Stimulated activated CD4-positive, alpha-beta T cell treated with anti-CD3 and anti-CD28 coated beads, Interleukin-12 subunit alpha, Interleukin-12 subunit beta, amount 100 ng/mL, for 4 hours (primary cell): Measurements from ENCODE around the gene RPS25.
"Not testable (repeated sequence)": the region's sequence is repeated elsewhere in the genome, so short reads cannot be mapped to it uniquely, and the experiment has no call there.

ENCODE experiments used
- DNase-seq: peaks from one replicate; pipeline ENCODE4 v3.0.0-alpha.2; 2020

The RPS25 gene

GRCh38 chr11:119038884-119039283, 20.7 kb upstream of the RPS25 start:
- DNase-seq, result no peak

DNA sequence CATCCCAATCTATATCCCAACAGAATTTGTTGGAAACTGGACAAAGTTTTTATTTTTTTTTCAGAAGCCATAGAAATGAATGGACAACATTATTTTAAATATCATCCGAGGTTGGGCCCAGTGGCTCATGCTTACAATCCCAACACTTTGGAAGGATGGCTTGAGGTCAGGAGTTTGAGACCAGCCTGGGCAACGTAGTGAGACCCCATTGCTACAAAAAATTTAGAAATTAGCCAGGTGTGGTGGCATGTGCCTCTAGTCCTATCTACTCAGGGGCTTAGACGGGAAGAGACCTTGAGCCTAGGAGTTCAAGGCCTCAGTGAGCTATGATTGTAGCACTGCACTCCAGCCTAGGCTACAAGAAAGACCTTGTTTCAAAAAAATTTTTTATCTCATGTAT, 16.7 kb upstream of the RPS25 start:
- DNase-seq, result no peak

- not testable (repeated sequence) for DNase-seq
Observed at GRCh38 chr11:119033421-119033820, 15.3 kb upstream of the RPS25 start.

GRCh38 chr11:119031912-119032280, 13.8 kb upstream of the RPS25 start:
- no peak for DNase-seq

DNA sequence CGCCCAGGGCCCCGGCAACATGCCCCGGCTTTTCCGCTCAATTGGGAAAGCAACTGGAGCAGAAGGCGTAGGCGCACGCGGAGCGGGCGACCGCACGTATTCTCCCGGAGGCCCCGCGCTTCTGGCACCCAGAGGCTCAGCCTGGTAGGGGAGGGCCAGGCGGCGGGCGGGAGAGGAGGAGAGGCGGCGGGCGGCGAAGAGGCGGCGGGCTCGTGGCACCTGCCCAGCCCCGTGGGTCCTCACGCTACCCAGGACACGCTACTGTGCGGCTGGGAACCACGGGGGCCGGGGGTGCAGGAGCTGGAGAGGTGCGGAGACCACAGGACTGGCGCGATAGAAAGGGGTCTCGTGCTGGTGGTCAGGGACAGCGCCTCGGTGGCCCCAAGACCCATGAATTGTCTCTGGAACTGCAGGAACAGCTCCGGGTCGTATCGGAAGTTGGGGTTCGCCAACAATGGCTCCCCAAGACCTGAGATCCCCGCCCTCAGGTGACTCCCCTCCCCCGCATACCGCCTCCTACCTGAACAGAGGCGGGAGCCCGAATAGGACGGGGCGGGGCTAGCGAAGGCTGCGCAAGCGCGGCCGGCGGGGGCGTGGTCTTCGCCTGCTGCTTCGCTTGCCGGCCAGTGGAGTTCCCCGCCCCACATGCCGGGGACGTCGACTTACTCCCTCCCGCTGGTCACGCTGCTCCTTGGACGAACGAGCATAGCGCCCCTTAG, 12.3 kb upstream of the RPS25 start, which contains the start of gene SLC37A4:
Gene SLC37A4 (minus strand): TSS at position 549 of the 719 bp plus-strand sequence.
- DNase-seq, result peak; percentile 99

- peak; percentile 16 for DNase-seq
Observed at GRCh38 chr11:119030029-119030328, 11.8 kb upstream of the RPS25 start.

- DNase-seq, result peak; percentile 37
Observed at GRCh38 chr11:119029340-119030028, 11.3 kb upstream of the RPS25 start.

- no peak for DNase-seq
Observed at GRCh38 chr11:119029069-119029339, 10.9 kb upstream of the RPS25 start.

DNA sequence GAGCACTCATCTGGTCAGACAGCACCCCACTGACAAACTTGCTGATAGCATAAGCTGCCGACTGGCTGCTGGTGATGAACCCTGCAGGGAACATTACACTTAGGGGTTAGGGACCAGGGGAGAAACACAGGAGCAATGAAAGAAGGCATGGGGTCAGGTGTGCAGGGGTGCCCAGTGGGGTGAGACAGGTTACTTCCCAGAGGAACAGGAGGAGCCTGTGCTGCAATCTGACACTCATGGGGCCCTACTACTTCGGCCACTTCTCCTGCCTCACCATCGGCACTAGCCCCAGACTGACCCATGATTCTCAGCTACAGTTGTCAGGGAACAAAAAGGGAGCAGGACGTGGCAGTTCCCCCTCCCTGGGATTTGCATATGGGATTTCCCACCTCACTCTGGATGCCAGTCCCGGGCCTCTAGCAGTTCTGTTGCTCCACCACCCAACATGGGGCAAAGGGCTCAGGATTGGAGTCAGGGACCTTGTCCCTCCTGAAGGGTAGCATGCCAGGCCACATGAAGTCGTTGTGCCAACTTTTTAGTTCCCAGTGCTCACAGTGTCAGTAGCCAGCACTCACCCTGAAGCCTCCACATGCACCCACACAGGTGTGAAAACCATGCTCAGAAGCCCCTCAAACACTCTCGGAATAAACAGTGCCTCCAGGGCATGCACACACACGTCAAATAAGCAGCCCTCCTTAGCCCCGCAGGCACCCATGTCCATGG, 10.4 kb upstream of the RPS25 start:
- no peak for DNase-seq

DNA sequence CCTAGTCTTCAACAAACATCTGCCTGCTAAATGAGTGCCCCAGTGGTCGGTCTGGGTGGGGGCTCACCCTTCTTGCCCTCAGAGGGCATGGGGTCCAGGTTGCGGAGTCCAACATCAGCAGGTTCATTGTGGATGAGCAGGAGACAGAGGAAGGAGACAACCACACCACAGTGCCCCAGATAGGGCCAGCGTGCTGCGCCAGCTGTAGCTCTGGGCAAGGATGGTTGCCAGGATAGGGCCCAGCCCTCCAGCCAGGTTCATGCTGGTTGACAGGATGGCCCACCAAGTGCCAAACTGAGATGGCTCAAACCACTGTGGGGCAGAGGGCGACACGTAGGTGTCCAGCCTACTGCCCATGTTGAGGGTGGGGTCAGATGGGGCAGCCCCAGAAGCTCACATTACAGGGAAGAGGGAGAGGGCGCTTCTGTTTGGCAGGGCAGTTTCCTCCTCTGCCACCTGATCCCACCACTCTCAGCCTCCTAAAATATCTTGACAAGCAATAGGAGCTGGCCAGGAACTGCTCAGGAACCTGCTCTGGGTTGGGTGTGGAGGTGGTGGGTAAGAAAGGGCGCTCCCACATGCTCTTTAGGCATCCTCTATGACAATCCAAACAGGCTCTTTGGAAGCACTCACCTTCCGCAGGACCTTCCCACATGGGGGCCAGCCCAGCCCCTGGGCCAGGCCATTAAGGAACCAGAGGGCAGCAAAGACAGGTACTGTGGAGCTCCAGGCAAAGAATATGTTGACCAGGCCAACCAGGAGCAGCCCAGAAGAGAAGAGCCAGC, 9.6 kb upstream of the RPS25 start:
- DNase-seq, result no peak

GRCh38 chr11:119026970-119027369, 8.8 kb upstream of the RPS25 start:
- no peak for DNase-seq

GRCh38 chr11:119025978-119026766, 8.0 kb upstream of the RPS25 start:
- no peak for DNase-seq

GRCh38 chr11:119025541-119025940, 7.4 kb upstream of the RPS25 start:
- DNase-seq, result no peak

DNA sequence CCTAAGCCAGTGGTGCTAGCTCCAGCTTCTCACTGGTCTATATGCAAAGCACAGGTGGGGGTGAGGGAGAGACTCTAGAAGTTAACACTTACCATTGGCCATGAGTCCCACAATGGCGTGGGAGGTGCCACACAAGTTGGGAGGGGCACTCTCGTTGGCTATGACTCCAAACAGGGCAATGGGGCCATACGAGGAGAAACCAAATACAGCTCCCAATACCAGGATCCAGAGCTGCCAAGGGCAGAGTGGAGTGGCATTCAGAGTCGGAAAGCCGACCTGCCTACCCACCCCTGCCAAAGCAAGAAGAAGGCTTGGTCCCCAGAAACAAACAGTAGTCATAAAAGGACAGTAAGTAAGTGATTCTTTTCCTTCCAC, 6.9 kb upstream of the RPS25 start:
- no peak for DNase-seq

DNA sequence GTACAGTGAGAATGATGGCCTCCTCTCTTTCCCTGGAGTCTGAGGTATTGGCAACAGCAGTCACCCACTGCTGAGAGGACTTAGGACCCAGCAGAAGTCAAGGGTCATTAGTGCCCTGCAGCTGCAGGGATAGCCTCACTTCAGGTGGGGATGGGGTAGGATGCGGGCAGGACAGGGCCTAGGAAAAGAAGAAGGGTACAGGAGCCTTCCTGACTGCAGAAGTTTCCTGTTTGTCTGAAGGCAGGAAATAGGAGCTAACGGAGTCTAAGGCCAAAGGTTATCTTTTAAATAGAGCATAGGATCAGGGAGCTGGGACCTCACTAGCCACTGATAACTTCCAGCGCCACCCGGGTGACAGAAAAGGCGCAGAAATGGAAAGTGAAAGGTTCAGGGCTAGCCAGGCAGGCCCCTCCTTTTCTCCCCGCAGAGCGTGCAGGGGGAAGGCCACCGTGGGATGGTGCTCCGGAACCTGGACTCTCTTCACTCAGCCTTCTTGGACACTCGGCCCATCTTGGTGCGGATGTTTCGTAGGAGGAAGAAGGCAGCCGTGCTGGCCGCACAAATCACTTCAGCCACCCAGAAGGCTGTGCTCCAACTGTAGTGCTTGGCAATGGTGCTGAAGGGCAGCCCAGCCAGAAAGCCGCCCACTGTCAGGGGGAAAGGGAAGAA, 6.4 kb upstream of the RPS25 start:
- no peak for DNase-seq

DNA sequence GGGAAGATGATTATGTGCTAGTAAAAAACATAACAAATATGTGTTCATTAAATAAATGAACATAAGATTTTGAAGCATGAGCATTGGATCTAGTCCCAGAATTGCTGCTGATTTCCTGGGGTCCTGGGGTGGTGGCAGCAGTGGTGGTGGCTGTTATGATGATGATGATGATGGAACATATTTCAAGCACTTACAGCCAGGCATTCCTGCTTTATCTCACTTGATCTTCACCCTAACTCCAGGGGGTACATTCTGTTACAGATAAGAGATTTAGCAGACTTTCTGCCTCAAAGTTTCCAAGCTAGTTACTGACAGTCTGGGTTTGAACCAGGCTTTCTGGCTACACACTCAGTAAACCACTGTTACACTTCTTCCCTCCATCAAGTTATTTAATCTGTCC, 5.6 kb upstream of the RPS25 start:
- no peak for DNase-seq

GRCh38 chr11:119021631-119022030, 3.5 kb upstream of the RPS25 start:
- DNase-seq, result no peak

DNA sequence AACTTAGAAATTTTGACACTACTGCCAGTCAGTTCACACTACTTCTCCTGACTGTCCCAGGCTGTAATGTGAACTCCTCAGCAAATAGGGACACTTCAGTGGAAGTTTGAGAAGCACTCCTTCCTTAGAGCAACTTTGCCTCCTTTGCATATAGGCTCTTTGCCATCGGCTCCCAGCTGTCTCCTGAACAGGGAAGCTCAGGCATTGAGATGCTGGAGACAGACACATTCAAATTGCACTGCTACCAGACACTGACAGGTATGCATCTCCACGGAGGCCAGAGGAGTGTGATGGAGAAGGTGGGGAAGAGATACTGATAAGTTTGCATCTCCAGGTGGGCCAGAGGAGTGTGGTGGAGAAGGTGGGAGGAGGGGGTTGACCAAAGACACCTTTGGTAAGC, 1.9 kb upstream of the RPS25 start:
- no peak for DNase-seq

DNA sequence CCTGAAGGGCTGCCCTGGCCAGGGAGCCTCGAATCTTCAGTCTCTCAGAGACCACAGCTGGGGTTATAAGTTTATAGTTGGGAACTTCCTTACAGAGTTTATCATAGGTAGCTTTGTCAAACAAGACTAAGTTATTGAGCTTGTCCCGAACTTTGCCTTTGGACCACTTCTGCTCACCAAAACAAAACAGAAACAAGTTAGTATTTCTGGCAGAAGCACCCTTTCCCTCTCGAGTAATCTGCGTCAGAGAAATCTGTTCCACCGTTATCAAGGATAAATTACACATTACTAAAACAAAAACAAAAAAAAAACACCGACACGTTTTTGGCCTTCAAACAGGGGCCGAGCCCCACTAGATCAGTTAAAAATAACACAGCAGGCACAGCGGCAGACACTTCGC, 766 bp downstream of the RPS25 start:
- not testable (repeated sequence) for DNase-seq

DNA sequence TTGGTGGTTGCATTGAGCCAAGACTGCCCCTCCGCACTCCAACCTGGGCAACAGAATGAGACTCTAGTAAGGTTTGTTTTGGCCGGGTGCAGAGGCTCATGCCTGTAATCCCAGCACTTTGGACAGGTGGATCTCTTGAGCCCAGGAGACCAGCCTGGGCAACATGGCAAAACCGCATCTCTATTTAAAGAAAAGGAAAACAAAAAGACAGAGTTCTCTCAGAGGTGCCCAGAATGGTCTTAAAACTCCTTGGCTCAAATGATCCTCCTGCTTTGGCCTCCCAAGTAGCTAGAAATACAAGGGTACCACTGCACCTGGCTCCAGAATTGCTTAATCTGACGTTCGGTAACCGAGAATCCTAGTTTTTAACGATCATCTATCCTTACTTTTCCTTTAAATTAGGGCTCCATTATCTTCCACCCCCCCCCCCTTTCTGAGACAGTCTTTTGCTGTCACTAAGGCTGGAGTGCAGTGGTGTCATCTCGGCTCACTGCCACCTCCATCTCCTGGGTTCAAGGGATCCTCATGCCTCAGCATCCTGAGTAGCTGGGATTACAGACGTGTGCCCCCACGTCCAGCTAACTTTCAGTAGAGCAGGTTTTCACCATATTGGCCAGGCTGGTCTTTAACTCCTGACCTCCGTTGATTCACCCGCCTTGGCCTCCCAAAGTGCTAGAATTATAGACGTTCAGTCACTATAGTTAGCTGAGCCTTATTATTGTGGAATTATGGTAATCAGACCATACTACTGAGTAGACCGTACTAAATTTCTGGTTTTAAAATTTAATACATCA, 1.7 kb downstream of the RPS25 start:
- DNase-seq, result no peak

- DNase-seq, result no peak
Observed at GRCh38 chr11:119015054-119015611, 3.0 kb downstream of the RPS25 start.
